SKM-1 treated with dmso at 0.1 percent for 144 hours (cell line): ENCODE data around the gene POLG.

Experiments used
- DNase-seq: peaks from one replicate; lab custom pipeline; 2025; ENCODE audit not compliant: unreplicated experiment; lab: John Stamatoyannopoulos, UW

The POLG gene

GRCh38 chr15:89356634-89357298 is 22.1 kb upstream of the POLG start:
- DNase-seq = peak; percentile 25

- DNase-seq = no peak
These were observed 19.4 kb upstream of the POLG start for GRCh38 chr15:89353991-89354390.

- no peak for DNase-seq
These were observed 17.9 kb upstream of the POLG start for GRCh38 chr15:89352476-89352875.

- no peak for DNase-seq
These were observed 14.6 kb upstream of the POLG start for GRCh38 chr15:89349206-89349558.

- no peak for DNase-seq
These were observed 12.1 kb upstream of the POLG start for GRCh38 chr15:89346516-89347231.

- no peak for DNase-seq
These were observed 10.6 kb upstream of the POLG start for GRCh38 chr15:89345248-89345647.

- no peak for DNase-seq
These were observed 8.2 kb upstream of the POLG start for GRCh38 chr15:89342840-89343239.

GRCh38 chr15:89341316-89342005 is 6.8 kb upstream of the POLG start:
- no peak for DNase-seq

GRCh38 chr15:89340573-89340972 is 5.9 kb upstream of the POLG start:
- DNase-seq = no peak

- no peak for DNase-seq
These were observed 3.4 kb upstream of the POLG start for GRCh38 chr15:89338036-89338435.

- no peak for DNase-seq
These were observed 846 bp upstream of the POLG start for GRCh38 chr15:89335298-89336041.

GRCh38 chr15:89333959-89334509 is 590 bp downstream of the POLG start:
- no peak for DNase-seq

- no peak for DNase-seq
These were observed 1.4 kb downstream of the POLG start for GRCh38 chr15:89333011-89333860.

GRCh38 chr15:89332446-89332845 is 2.2 kb downstream of the POLG start:
- no peak for DNase-seq

GRCh38 chr15:89330881-89331595 is 3.6 kb downstream of the POLG start:
- no peak for DNase-seq

GRCh38 chr15:89330119-89330518 is 4.5 kb downstream of the POLG start:
- DNase-seq = no peak

- no peak for DNase-seq
These were observed 5.1 kb downstream of the POLG start for GRCh38 chr15:89329329-89330084.

- no peak for DNase-seq
These were observed 6.0 kb downstream of the POLG start for GRCh38 chr15:89328398-89329254.
